K562 (cell line): ENCODE results near the gene MALAT1. TPM values are rescaled to one million over a fixed set of nuclear protein-coding genes. Genes with fewer than 3 reads are reported as not detected.

Experiments
- ARID2 ChIP-seq: fragments of 450-650 bp; IDR thresholded peaks from 2 replicates; pipeline ENCODE4 v1.6.1; 2017; ENCODE audit warnings: antibody characterized with exemption, mild to moderate bottlenecking
- ETV6 ChIP-seq, 3 experiments: fragments of 150-350 bp in 1 of 3; sonication (generic) in 1 of 3; formaldehyde crosslinking in 1 of 3; IDR thresholded peaks; 2 replicates each; pipeline versions ENCODE4 v1.6.1 to v1.8.0; 2014 to 2022; ENCODE audit warnings: borderline replicate concordance in 2 of 3, low read depth in 2 of 3, antibody characterized with exemption in 1 of 3, low read length in 1 of 3, mild to moderate bottlenecking in 1 of 3, missing genetic modification reagents in 1 of 3
- HIVEP1 ChIP-seq: fragments of 250-450 bp; sonication (Bioruptor Pico); IDR thresholded peaks from 2 replicates; pipeline ENCODE4 v1.4.0; 2020; ENCODE audit warnings: mild to moderate bottlenecking
- HNRNPL ChIP-seq: fragments of 200-400 bp; formaldehyde crosslinking; IDR thresholded peaks from 2 replicates; pipeline ENCODE4 v1.6.1; 2017; ENCODE audit warnings: low read depth, mild to moderate bottlenecking, low read length
- LEF1 ChIP-seq: fragments of 450-650 bp; IDR thresholded peaks from 2 replicates; pipeline ENCODE4 v1.6.1; 2016; ENCODE audit warnings: mild to moderate bottlenecking
- MAFK ChIP-seq: IDR thresholded peaks from 2 replicates; pipeline ENCODE4 v1.6.1; 2011; ENCODE audit warnings: low read length, improper control_type of control experiment
- RNF2 ChIP-seq: sonication (generic); IDR thresholded peaks from 2 replicates; pipeline ENCODE4 v1.6.1; 2016
- ZBTB8A ChIP-seq: fragments of 450-650 bp; IDR thresholded peaks from 2 replicates; pipeline ENCODE4 v1.6.1; 2018; ENCODE audit warnings: mild to moderate bottlenecking, moderate library complexity; ENCODE audit not compliant: partially characterized antibody
- ZNF41 ChIP-seq: fragments of 250-450 bp; sonication (Bioruptor Pico); conservative IDR thresholded peaks from 2 replicates; pipeline ENCODE4 v1.4.0; 2020; ENCODE audit warnings: mild to moderate bottlenecking
- polyA plus RNA-seq, 8 experiments: library from polyadenylated mRNA; depleted of rRNA in 4 of 8; stranded (reverse) in 5 of 8; unstranded in 3 of 8; fragments of >200 nt; fragmentation: Nextera tagmentation in 2 of 8; fragmentation: Illumina TruSeq in 1 of 8; extraction: Ambion mirVana in 2 of 8; extraction: Trizol in 1 of 8; gene quantifications; 2 replicates each; pipeline versions ENCODE4 v1.2.1 to v1.2.3, GENCODE V29; 2011 to 2014; ENCODE audit warnings: inconsistent platforms in 1 of 8, missing spikeins in 1 of 8
- total RNA-seq, 7 experiments: library from RNA; depleted of rRNA in 6 of 7; stranded (reverse); fragments of >200 nt in 6 of 7; fragmentation: Illumina TruSeq in 2 of 7; extraction: Trizol in 2 of 7; gene quantifications; 2 replicates each; pipeline versions ENCODE4 v1.2.1 to v1.2.3, GENCODE V29; 2011 to 2021; ENCODE audit warnings: low replicate concordance in 1 of 7
- TF ChIP-seq, protein P1 (sequence below): sonication (generic); formaldehyde crosslinking; IDR thresholded peaks from 2 replicates; pipeline ENCODE4 v1.9.0; 2022; ENCODE audit warnings: mild to moderate bottlenecking, missing genetic modification reagents
- TF ChIP-seq, protein P2 (sequence below): sonication (generic); formaldehyde crosslinking; IDR thresholded peaks from 2 replicates; pipeline ENCODE4 v1.8.0; 2023; ENCODE audit warnings: mild to moderate bottlenecking, missing genetic modification reagents
- TF ChIP-seq, protein P3 (sequence below): fragments of 200-600 bp; sonication (generic); IDR thresholded peaks from one replicate; pipeline ENCODE4 v1.6.1; 2012; ENCODE audit warnings: mild to moderate bottlenecking, low read depth, low read length, inconsistent platforms

The MALAT1 gene
- total and polyA plus RNA-seq, 9 of the 15 experiments (the other 6 are each of a cell fraction or from before 2014, with no cell fraction given) = 363 to 8,715 (median 2,351) TPM

DNA sequence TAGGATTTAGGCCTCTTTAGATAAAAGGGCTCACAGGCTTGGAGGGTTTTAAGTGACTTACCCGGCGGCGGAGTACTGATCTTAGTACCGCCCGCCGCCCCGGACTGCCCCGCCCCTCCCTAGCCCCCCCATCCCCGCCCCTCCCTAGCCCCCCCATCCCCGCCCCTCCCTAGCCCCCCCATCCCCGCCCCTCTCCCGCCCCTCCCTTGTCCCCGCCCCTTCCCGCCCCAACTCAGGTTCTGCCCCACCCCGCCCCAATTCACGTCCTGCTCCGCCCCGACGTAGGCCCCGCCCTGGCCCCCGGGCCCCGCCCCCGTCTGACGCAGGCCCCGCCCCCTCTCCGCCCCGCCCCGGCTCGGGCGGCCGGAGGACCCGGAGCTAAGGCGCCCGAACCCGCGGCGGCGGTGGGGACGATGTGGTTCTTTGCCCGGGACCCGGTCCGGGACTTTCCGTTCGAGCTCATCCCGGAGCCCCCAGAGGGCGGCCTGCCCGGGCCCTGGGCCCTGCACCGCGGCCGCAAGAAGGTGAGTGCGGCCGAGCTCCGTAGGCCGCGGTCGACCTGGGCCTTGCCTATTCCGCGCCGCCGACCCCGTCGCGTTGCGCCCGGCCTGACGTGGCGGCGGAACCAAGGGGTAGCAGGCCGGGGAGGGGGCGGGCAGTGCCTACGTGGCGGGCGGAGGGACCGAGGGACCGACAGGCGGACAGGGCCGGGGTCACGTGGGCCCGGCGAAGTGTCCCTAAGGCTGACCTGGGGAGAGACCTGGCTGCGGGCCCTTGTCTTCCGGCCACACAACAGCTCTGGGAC, 26.1 kb downstream of the MALAT1 start, which contains the start of gene SCYL1 (continued):
- TF ChIP-seq LEF1 (no peak), ARID2 (no peak), ZBTB8A (no peak), HIVEP1 (0 out of 2 replicates have a peak, but pooled peaks have one; percentile 26), RNF2 (no peak), HNRNPL (no peak), ETV6 (IDR thresholded peaks at IDR 0.05; ENCODE audit: borderline replicate concordance in 1 of 2, low read depth in 2 of 2, low read length in 1 of 2) (no peak), ETV6 (CRISPR knock-in tag; IDR thresholded peaks at IDR 0.05; ENCODE audit: borderline replicate concordance) (no peak), ZNF41 (CRISPR knock-in tag) (no peak), MAFK (no peak)
- TF ChIP-seq, protein P1, sequence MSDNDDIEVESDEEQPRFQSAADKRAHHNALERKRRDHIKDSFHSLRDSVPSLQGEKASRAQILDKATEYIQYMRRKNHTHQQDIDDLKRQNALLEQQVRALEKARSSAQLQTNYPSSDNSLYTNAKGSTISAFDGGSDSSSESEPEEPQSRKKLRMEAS (CRISPR knock-in tag) = peak; percentile 47; the same call in 1 of the 2 replicates
- TF ChIP-seq, protein P2, sequence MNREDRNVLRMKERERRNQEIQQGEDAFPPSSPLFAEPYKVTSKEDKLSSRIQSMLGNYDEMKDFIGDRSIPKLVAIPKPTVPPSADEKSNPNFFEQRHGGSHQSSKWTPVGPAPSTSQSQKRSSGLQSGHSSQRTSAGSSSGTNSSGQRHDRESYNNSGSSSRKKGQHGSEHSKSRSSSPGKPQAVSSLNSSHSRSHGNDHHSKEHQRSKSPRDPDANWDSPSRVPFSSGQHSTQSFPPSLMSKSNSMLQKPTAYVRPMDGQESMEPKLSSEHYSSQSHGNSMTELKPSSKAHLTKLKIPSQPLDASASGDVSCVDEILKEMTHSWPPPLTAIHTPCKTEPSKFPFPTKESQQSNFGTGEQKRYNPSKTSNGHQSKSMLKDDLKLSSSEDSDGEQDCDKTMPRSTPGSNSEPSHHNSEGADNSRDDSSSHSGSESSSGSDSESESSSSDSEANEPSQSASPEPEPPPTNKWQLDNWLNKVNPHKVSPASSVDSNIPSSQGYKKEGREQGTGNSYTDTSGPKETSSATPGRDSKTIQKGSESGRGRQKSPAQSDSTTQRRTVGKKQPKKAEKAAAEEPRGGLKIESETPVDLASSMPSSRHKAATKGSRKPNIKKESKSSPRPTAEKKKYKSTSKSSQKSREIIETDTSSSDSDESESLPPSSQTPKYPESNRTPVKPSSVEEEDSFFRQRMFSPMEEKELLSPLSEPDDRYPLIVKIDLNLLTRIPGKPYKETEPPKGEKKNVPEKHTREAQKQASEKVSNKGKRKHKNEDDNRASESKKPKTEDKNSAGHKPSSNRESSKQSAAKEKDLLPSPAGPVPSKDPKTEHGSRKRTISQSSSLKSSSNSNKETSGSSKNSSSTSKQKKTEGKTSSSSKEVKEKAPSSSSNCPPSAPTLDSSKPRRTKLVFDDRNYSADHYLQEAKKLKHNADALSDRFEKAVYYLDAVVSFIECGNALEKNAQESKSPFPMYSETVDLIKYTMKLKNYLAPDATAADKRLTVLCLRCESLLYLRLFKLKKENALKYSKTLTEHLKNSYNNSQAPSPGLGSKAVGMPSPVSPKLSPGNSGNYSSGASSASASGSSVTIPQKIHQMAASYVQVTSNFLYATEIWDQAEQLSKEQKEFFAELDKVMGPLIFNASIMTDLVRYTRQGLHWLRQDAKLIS (CRISPR knock-in tag) = peak; percentile 81
- TF ChIP-seq, protein P3, sequence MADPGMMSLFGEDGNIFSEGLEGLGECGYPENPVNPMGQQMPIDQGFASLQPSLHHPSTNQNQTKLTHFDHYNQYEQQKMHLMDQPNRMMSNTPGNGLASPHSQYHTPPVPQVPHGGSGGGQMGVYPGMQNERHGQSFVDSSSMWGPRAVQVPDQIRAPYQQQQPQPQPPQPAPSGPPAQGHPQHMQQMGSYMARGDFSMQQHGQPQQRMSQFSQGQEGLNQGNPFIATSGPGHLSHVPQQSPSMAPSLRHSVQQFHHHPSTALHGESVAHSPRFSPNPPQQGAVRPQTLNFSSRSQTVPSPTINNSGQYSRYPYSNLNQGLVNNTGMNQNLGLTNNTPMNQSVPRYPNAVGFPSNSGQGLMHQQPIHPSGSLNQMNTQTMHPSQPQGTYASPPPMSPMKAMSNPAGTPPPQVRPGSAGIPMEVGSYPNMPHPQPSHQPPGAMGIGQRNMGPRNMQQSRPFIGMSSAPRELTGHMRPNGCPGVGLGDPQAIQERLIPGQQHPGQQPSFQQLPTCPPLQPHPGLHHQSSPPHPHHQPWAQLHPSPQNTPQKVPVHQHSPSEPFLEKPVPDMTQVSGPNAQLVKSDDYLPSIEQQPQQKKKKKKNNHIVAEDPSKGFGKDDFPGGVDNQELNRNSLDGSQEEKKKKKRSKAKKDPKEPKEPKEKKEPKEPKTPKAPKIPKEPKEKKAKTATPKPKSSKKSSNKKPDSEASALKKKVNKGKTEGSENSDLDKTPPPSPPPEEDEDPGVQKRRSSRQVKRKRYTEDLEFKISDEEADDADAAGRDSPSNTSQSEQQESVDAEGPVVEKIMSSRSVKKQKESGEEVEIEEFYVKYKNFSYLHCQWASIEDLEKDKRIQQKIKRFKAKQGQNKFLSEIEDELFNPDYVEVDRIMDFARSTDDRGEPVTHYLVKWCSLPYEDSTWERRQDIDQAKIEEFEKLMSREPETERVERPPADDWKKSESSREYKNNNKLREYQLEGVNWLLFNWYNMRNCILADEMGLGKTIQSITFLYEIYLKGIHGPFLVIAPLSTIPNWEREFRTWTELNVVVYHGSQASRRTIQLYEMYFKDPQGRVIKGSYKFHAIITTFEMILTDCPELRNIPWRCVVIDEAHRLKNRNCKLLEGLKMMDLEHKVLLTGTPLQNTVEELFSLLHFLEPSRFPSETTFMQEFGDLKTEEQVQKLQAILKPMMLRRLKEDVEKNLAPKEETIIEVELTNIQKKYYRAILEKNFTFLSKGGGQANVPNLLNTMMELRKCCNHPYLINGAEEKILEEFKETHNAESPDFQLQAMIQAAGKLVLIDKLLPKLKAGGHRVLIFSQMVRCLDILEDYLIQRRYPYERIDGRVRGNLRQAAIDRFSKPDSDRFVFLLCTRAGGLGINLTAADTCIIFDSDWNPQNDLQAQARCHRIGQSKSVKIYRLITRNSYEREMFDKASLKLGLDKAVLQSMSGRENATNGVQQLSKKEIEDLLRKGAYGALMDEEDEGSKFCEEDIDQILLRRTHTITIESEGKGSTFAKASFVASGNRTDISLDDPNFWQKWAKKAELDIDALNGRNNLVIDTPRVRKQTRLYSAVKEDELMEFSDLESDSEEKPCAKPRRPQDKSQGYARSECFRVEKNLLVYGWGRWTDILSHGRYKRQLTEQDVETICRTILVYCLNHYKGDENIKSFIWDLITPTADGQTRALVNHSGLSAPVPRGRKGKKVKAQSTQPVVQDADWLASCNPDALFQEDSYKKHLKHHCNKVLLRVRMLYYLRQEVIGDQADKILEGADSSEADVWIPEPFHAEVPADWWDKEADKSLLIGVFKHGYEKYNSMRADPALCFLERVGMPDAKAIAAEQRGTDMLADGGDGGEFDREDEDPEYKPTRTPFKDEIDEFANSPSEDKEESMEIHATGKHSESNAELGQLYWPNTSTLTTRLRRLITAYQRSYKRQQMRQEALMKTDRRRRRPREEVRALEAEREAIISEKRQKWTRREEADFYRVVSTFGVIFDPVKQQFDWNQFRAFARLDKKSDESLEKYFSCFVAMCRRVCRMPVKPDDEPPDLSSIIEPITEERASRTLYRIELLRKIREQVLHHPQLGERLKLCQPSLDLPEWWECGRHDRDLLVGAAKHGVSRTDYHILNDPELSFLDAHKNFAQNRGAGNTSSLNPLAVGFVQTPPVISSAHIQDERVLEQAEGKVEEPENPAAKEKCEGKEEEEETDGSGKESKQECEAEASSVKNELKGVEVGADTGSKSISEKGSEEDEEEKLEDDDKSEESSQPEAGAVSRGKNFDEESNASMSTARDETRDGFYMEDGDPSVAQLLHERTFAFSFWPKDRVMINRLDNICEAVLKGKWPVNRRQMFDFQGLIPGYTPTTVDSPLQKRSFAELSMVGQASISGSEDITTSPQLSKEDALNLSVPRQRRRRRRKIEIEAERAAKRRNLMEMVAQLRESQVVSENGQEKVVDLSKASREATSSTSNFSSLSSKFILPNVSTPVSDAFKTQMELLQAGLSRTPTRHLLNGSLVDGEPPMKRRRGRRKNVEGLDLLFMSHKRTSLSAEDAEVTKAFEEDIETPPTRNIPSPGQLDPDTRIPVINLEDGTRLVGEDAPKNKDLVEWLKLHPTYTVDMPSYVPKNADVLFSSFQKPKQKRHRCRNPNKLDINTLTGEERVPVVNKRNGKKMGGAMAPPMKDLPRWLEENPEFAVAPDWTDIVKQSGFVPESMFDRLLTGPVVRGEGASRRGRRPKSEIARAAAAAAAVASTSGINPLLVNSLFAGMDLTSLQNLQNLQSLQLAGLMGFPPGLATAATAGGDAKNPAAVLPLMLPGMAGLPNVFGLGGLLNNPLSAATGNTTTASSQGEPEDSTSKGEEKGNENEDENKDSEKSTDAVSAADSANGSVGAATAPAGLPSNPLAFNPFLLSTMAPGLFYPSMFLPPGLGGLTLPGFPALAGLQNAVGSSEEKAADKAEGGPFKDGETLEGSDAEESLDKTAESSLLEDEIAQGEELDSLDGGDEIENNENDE = no peak
